ENCODE results near the gene GMPR2.

DNA sequence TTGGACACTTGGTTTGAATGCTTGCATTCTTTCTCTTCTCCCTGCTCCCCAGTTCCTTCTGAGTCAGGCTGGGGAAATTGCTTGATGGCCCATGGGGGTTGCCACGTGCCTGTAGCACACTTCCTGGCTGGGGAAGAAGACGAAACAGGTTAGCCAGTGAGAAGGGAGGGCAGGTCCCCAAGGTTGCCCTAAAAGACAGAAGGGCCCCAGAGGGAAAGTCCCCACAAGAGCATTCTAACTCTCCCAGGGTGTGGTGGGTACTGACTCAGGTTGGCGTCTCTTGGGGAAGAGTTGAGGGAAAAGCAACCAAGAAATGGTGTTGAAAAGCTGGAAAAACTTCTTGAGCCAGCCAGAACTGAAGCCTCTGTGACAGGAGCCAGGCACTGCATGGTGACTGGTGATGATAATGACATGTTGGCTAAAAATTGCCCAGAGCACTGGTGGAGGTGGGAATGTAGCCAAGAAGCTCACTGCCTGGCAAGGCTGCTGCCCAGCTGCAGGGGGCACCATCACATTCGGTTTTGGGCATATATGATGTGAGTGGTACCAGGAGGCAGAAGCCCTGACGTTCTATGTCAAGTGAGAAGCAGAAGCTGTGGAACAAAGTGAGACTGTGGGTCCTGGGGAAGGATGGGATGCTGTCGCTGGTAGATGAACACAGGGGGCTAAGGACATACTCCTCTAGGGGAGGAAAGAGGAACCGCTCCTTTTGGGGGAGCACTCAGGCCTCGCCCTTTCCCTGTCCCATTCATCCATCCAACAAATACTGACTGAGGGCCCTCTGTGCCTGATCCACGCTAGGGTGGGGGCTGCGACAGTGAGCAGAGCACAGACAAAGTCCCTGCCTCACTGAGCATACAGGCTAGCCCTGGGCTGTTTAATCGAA, 46.8 kb downstream of the GMPR2 start:
- TF ChIP-seq, protein P1, sequence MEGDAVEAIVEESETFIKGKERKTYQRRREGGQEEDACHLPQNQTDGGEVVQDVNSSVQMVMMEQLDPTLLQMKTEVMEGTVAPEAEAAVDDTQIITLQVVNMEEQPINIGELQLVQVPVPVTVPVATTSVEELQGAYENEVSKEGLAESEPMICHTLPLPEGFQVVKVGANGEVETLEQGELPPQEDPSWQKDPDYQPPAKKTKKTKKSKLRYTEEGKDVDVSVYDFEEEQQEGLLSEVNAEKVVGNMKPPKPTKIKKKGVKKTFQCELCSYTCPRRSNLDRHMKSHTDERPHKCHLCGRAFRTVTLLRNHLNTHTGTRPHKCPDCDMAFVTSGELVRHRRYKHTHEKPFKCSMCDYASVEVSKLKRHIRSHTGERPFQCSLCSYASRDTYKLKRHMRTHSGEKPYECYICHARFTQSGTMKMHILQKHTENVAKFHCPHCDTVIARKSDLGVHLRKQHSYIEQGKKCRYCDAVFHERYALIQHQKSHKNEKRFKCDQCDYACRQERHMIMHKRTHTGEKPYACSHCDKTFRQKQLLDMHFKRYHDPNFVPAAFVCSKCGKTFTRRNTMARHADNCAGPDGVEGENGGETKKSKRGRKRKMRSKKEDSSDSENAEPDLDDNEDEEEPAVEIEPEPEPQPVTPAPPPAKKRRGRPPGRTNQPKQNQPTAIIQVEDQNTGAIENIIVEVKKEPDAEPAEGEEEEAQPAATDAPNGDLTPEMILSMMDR (IDR thresholded peaks at IDR 0.05 in 8 of 11, conservative IDR thresholded peaks at IDR 0.05 in 3 of 11) = peak in 7 of 11 experiments; percentile 18 to 52 (median 43)
- TF ChIP-seq POLR2A (IDR thresholded peaks at IDR 0.05) = no peak
- TF ChIP-seq POLR2AphosphoS5 (IDR thresholded peaks at IDR 0.05) = peak in 2 of 3 donors; percentile 30 to 31

Measured in spleen (tissue), 7 donors.